SK-N-SH treated with all-trans-retinoic acid at 6 μM for 48 hours (cell line): ENCODE measurements around the gene TTC34.

Experiments used
- ATAC-seq: fragments of 200-7000 bp; cut with Tn5 transposase; 3 replicates; pipeline ENCODE4 v1.9.1; 2020; ENCODE audit warnings: mild to moderate bottlenecking, moderate library complexity
- ARNTL ChIP-seq: fragments of 450-650 bp; formaldehyde crosslinking; IDR thresholded peaks from 2 replicates; pipeline ENCODE4 v1.5.0; 2020; ENCODE audit warnings: low read depth, mild to moderate bottlenecking, moderate library complexity, borderline replicate concordance
- BACH2 ChIP-seq: fragments of 250-450 bp; sonication (Bioruptor Pico); IDR thresholded peaks from 2 replicates; pipeline ENCODE4 v1.9.0; 2021; ENCODE audit warnings: mild to moderate bottlenecking, borderline replicate concordance
- ESRRG ChIP-seq: fragments of 250-450 bp; sonication (Bioruptor Pico); IDR thresholded peaks from 2 replicates; pipeline ENCODE4 v1.6.1; 2021; ENCODE audit warnings: mild to moderate bottlenecking
- GLIS3 ChIP-seq: fragments of 250-450 bp; sonication (Bioruptor Pico); IDR thresholded peaks from 2 replicates; pipeline ENCODE4 v1.5.0; 2020; ENCODE audit warnings: mild to moderate bottlenecking, moderate library complexity
- ISL1 ChIP-seq: fragments of 250-450 bp; sonication (Bioruptor Pico); IDR thresholded peaks from 2 replicates; pipeline ENCODE4 v2.1.2; 2022; ENCODE audit warnings: mild to moderate bottlenecking, moderate library complexity
- OSR1 ChIP-seq: fragments of 250-450 bp; sonication (Bioruptor Pico); IDR thresholded peaks from 2 replicates; pipeline ENCODE4 v1.8.0; 2022; ENCODE audit warnings: moderate library complexity, mild to moderate bottlenecking, inconsistent platforms
- RARB ChIP-seq: fragments of 250-450 bp; sonication (Bioruptor Pico); IDR thresholded peaks from 2 replicates; pipeline ENCODE4 v1.8.0; 2021; ENCODE audit warnings: mild to moderate bottlenecking, moderate library complexity
- TCF4 ChIP-seq: fragments of 250-450 bp; sonication (Bioruptor Pico); IDR thresholded peaks from 2 replicates; pipeline ENCODE4 v1.8.0; 2021; ENCODE audit warnings: mild to moderate bottlenecking, moderate library complexity, borderline replicate concordance
- ZC3H10 ChIP-seq: fragments of 250-450 bp; sonication (Bioruptor Pico); IDR thresholded peaks from 2 replicates; pipeline ENCODE4 v1.5.1; 2021; ENCODE audit warnings: mild to moderate bottlenecking, moderate library complexity
- ZFP3 ChIP-seq: fragments of 250-450 bp; sonication (Bioruptor Pico); IDR thresholded peaks from 2 replicates; pipeline ENCODE4 v1.5.0; 2020; ENCODE audit warnings: mild to moderate bottlenecking, moderate library complexity
- ZFP30 ChIP-seq: fragments of 450-650 bp; formaldehyde crosslinking; IDR thresholded peaks from 2 replicates; pipeline ENCODE4 v1.5.0; 2022; ENCODE audit warnings: mild to moderate bottlenecking, moderate library complexity
- ZNF8 ChIP-seq: fragments of 450-650 bp; formaldehyde crosslinking; IDR thresholded peaks from 2 replicates; pipeline ENCODE4 v1.5.0; 2020; ENCODE audit warnings: mild to moderate bottlenecking, moderate library complexity
- TF ChIP-seq, protein P1 (sequence below): fragments of 250-450 bp; sonication (Bioruptor Pico); IDR thresholded peaks from 2 replicates; pipeline ENCODE4 v1.8.0; 2020; ENCODE audit warnings: mild to moderate bottlenecking, moderate library complexity, borderline replicate concordance
- TF ChIP-seq, protein P2 (sequence below): fragments of 250-450 bp; sonication (Bioruptor Pico); IDR thresholded peaks from 2 replicates; pipeline ENCODE4 v1.5.1; 2020; ENCODE audit warnings: low read depth, mild to moderate bottlenecking, moderate library complexity
- TF ChIP-seq, protein P3 (sequence below): fragments of 250-450 bp; sonication (Bioruptor Pico); IDR thresholded peaks from 2 replicates; pipeline ENCODE4 v1.8.0; 2021; ENCODE audit warnings: low read depth, mild to moderate bottlenecking, moderate library complexity, borderline replicate concordance
- TF ChIP-seq, protein P4 (sequence below): fragments of 250-450 bp; sonication (Bioruptor Pico); IDR thresholded peaks from 2 replicates; pipeline ENCODE4 v1.5.1; 2021; ENCODE audit warnings: mild to moderate bottlenecking, moderate library complexity

Gene TTC34

DNA sequence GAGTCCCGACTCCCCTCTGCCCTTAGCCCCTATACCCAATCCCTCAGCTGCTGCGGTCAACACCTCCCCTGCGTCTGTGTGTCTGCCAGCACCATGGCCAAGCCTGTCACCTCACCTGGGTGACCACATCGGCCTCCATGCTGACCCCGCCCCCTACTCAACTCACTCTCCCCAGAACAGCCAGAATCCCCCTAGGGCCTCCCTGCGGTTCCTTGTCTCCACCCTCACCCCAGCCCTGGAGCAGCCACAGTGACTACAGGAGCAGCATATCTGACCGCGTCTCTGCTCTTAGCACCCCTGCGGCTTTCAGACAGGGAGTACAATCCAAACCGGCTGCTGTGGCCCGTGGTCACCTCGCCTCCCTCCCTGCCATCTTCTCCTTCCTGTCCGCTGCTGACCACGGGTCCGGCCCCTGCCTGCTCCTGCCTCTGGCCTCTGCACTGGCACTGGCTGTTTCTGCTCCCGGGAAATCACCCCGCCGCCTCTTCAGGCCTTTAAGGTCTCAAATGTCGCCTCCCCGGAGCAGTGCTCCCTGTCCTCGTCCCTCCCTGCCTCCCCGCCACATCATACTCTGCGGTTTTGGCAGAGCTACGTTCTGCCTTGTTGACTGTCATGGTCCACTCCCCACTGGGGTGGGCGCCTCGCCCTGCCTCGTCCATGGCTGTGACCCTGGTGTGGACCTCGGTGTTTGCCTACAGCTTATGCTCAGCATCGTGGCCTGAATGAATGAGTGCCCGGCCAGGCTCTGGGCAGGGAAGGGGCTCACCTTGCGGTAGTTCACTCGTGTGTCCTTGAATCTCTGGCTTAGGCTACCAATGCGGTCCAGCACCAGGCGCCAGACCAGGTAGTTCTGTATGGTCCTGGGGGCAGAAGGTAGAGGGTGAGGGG, 203.8 kb downstream of the TTC34 start (continued):
- TF ChIP-seq, protein P1, sequence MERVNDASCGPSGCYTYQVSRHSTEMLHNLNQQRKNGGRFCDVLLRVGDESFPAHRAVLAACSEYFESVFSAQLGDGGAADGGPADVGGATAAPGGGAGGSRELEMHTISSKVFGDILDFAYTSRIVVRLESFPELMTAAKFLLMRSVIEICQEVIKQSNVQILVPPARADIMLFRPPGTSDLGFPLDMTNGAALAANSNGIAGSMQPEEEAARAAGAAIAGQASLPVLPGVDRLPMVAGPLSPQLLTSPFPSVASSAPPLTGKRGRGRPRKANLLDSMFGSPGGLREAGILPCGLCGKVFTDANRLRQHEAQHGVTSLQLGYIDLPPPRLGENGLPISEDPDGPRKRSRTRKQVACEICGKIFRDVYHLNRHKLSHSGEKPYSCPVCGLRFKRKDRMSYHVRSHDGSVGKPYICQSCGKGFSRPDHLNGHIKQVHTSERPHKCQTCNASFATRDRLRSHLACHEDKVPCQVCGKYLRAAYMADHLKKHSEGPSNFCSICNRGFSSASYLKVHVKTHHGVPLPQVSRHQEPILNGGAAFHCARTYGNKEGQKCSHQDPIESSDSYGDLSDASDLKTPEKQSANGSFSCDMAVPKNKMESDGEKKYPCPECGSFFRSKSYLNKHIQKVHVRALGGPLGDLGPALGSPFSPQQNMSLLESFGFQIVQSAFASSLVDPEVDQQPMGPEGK (CRISPR knock-in tag): no peak
- TF ChIP-seq OSR1 (CRISPR knock-in tag) (no peak), ZC3H10 (CRISPR knock-in tag) (no peak), ZFP3 (CRISPR knock-in tag) (no peak), ESRRG (CRISPR knock-in tag) (no peak), RARB (no peak), BACH2 (no peak)
- TF ChIP-seq, protein P2, sequence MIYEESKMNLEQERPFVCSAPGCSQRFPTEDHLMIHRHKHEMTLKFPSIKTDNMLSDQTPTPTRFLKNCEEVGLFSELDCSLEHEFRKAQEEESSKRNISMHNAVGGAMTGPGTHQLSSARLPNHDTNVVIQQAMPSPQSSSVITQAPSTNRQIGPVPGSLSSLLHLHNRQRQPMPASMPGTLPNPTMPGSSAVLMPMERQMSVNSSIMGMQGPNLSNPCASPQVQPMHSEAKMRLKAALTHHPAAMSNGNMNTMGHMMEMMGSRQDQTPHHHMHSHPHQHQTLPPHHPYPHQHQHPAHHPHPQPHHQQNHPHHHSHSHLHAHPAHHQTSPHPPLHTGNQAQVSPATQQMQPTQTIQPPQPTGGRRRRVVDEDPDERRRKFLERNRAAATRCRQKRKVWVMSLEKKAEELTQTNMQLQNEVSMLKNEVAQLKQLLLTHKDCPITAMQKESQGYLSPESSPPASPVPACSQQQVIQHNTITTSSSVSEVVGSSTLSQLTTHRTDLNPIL: no peak
- TF ChIP-seq, protein P3, sequence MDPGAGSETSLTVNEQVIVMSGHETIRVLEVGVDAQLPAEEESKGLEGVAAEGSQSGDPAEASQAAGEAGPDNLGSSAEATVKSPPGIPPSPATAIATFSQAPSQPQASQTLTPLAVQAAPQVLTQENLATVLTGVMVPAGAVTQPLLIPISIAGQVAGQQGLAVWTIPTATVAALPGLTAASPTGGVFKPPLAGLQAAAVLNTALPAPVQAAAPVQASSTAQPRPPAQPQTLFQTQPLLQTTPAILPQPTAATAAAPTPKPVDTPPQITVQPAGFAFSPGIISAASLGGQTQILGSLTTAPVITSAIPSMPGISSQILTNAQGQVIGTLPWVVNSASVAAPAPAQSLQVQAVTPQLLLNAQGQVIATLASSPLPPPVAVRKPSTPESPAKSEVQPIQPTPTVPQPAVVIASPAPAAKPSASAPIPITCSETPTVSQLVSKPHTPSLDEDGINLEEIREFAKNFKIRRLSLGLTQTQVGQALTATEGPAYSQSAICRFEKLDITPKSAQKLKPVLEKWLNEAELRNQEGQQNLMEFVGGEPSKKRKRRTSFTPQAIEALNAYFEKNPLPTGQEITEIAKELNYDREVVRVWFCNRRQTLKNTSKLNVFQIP (CRISPR knock-in tag): no peak

DNA sequence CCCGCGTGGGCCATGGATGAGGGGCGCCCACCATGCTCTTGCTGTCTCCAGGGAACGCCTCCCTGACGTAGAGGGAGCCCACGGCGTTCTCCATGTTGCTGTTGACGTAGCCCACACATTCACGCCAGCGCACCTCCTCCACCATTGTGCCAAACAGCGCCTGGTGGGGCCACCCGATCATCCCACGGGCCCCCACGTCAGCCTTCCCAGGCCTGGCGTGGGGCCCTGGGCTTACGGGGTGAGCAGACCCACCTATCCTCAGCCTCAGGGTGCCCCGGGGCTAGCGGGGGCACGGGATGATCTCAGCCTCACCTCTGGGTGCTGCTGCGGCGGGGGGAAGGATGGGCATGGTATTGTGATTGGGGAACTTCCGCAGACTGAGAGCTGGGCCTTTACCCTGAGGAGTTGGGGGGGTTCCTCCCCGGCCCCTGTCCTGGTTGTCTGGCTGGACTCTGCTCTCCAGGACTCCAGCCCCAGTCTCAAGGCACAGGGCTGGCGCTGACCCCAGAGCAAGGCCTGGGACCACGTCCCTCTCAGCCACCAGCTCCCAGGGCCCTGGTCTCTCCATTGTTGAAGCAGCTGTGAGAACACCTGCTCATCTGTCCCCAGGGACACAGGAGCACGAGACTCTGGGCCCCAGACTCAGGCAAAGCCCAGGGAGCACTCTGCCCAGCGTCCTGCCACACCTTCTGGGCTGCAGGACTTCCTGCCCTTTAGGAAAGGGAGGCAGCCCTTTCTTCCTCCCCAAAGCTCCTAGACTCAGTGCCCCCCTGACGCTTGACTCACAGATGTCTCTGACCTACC, 204.8 kb downstream of the TTC34 start:
- TF ChIP-seq ZFP30: no peak
- TF ChIP-seq ZFP3 (CRISPR knock-in tag): no peak
- ATAC-seq: no peak

DNA sequence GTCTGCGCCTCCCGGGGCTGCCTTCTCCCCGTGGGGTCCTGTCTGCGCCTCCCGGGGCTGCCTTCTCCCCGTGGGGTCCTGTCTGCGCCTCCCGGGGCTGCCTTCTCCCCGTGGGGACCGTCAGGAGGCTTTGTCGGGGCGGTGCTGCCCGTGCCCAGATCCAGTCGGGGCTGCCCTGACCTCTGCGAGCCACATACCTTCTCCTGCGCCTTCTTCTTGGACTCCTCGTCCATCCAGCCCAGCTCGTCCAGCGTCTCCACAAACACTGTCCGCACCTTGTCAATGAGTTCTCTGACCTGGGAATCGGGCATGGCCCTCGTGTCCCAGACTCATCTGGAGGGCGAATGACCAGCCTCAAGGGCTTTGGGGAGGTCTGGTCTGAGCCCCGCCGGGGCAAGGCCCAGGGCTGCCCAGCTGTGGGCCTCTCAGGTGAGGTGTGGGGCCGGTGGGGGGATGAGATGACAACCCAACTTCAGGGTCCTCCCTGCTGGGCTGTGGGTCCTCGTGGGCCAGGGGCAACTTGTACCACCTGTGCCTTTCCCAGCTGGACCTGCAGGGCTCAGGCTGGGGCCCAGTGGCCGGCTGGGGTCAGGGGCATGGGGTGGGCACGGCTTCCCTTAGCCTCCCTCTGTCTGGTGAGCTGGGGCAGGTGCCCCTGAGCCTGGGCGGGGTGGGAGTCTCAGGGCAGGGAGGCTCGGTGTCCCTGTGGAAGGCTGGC, 205.5 kb downstream of the TTC34 start:
- TF ChIP-seq RARB: no peak
- no peak for TF ChIP-seq BACH2
- no peak for TF ChIP-seq GLIS3 (CRISPR knock-in tag)
- TF ChIP-seq, protein P4, sequence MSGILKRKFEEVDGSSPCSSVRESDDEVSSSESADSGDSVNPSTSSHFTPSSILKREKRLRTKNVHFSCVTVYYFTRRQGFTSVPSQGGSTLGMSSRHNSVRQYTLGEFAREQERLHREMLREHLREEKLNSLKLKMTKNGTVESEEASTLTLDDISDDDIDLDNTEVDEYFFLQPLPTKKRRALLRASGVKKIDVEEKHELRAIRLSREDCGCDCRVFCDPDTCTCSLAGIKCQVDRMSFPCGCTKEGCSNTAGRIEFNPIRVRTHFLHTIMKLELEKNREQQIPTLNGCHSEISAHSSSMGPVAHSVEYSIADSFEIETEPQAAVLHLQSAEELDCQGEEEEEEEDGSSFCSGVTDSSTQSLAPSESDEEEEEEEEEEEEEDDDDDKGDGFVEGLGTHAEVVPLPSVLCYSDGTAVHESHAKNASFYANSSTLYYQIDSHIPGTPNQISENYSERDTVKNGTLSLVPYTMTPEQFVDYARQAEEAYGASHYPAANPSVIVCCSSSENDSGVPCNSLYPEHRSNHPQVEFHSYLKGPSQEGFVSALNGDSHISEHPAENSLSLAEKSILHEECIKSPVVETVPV: no peak
- TF ChIP-seq TCF4 (CRISPR knock-in tag): no peak
- TF ChIP-seq, protein P1 (CRISPR knock-in tag): no peak
- TF ChIP-seq ISL1 (CRISPR knock-in tag): no peak
- no peak for TF ChIP-seq ZNF8 (CRISPR knock-in tag)
- no peak for TF ChIP-seq ARNTL (CRISPR knock-in tag)
- TF ChIP-seq, protein P2: no peak
- TF ChIP-seq ZC3H10 (CRISPR knock-in tag): no peak
- TF ChIP-seq ZFP30: no peak
- ATAC-seq: no peak
